GM10248 (cell line): Measurements from ENCODE around the gene FAM124B.

Source experiments
- CTCF ChIA-PET: fragments of 300-600 bp; sonication (Branson Sonifier 250); formaldehyde crosslinking; extraction: SDS; loops from one replicate; lab custom pipeline; 2021; ENCODE audit warnings: antibody characterized with exemption; lab: Yijun Ruan, JAX
- POLR2A ChIA-PET: fragments of 350-650 bp; sonication (Branson Sonifier 250); formaldehyde crosslinking; extraction: SDS; loops from one replicate; lab custom pipeline; 2020; ENCODE audit warnings: antibody characterized with exemption; lab: Yijun Ruan, JAX
- DNase-seq: peaks from one replicate; pipeline ENCODE4 v3.0.0; 2012; ENCODE audit errors: extremely low spot score
- TF ChIP-seq, protein P1 (sequence below): IDR thresholded peaks from 2 replicates; pipeline ENCODE4 v1.5.1; 2012; ENCODE audit warnings: mild to moderate bottlenecking, low read depth; ENCODE audit errors: extremely low read depth, missing control alignments, control extremely low read depth

The FAM124B gene

DNA sequence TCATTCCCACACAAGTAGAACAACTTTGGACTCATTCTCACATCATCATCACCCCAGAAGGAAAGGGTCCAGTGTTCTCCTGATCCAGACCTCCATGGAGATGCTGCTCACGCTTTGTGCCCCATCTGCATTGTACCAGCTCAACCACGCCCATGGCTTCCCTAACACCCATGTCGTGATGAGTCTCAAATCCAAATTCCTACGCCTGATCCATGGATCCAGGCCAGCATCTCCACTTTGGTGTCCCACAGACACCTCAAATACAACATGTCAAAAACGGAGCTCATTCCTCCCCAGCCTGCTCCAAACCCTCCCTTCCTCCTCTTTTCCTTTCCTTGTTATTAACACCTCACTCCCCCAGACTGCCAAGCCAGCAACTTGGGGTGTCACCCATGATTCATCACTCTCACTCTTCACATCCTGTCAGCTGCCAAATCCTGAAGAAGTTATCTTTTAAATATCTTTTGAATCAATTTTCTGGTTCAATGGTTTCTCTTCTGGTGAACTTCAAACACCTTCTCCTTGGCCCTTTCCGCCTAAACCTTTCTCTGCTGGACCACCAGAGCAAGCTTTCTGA is 30.2 kb upstream of the FAM124B start:
- ChIA-PET POLR2A (no interaction called here), CTCF (no interaction called here)
- TF ChIP-seq, protein P1, sequence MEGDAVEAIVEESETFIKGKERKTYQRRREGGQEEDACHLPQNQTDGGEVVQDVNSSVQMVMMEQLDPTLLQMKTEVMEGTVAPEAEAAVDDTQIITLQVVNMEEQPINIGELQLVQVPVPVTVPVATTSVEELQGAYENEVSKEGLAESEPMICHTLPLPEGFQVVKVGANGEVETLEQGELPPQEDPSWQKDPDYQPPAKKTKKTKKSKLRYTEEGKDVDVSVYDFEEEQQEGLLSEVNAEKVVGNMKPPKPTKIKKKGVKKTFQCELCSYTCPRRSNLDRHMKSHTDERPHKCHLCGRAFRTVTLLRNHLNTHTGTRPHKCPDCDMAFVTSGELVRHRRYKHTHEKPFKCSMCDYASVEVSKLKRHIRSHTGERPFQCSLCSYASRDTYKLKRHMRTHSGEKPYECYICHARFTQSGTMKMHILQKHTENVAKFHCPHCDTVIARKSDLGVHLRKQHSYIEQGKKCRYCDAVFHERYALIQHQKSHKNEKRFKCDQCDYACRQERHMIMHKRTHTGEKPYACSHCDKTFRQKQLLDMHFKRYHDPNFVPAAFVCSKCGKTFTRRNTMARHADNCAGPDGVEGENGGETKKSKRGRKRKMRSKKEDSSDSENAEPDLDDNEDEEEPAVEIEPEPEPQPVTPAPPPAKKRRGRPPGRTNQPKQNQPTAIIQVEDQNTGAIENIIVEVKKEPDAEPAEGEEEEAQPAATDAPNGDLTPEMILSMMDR: no peak
- no peak for DNase-seq

DNA sequence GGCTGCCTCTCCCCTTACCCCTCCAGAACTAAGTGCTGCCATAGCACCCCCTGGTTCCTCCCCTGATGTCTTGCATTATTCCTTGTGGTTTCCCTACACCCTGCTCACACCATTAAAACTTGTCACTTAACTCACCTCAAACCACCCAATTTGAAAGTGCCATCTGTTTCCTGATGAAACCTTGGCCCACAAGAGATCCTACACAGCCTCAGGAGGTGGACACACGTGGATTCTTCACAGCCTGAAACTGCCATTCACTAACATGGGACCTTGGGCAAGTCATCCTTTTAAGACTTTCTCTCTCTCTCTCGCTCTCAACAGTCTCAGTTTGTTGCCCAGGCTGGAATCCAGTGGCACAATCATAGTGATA is 27.5 kb upstream of the FAM124B start:
- TF ChIP-seq, protein P1: no peak
- CTCF ChIA-PET: interaction anchor here (1.9 to 2.1 kb wide), 2 partner anchors 12 to 19 kb away, joined by 7 to 8 read pairs; no protein-coding TSS in a partner anchor
- no peak for DNase-seq
- POLR2A ChIA-PET: no interaction called here

- DNase-seq: no peak
- CTCF ChIA-PET: interaction anchor here (1.9 kb wide), 1 partner anchor 20 kb away, joined by 8 read pairs; no protein-coding TSS in a partner anchor
- TF ChIP-seq, protein P1: no peak
- POLR2A ChIA-PET: no interaction called here
Measured at GRCh38 chr2:224428787-224429440, 27.0 kb upstream of the FAM124B start.

- POLR2A ChIA-PET: no interaction called here
- no peak for DNase-seq
- TF ChIP-seq, protein P1: no peak
- CTCF ChIA-PET: interaction anchor here (2.0 kb wide), 1 partner anchor 12 kb away, joined by 4 read pairs; no protein-coding TSS in a partner anchor
Measured at GRCh38 chr2:224427471-224427870, 25.6 kb upstream of the FAM124B start.

DNA sequence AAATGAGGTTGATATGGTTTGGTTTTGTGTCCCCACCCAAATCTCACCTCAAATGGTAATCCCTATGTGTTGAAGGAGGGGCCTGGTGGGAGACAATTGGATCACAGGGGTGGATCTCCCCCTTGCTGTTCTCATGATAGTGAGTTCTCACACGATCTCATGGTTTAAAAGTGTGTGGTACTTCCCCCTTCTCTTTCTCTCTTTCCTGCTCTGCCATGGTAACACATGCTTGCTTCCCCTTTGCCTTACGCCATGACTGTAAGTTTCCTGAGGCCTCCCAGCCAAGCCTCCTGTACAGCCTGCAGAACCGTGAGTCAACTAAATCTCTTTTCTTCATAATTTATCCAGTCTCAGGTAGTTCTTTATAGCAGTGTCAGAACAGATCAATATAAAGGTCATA is 24.7 kb upstream of the FAM124B start:
- ChIA-PET CTCF (interaction anchor here (2.0 kb wide), 1 partner anchor 13 kb away, joined by 4 read pairs; no protein-coding TSS in a partner anchor), POLR2A (no interaction called here)
- no peak for DNase-seq
- TF ChIP-seq, protein P1: no peak

- DNase-seq: no peak
- ChIA-PET CTCF (interaction anchor here (2.1 kb wide), 1 partner anchor 10 kb away, joined by 8 read pairs; no protein-coding TSS in a partner anchor), POLR2A (no interaction called here)
- TF ChIP-seq, protein P1: no peak
Measured at GRCh38 chr2:224421065-224421464, 19.2 kb upstream of the FAM124B start.
